Measurements from ENCODE around the gene KCNRG.
"Not testable (repeated sequence)": the region's sequence is repeated elsewhere in the genome, so short reads cannot be mapped to it uniquely, and the experiment has no call there.

Gene KCNRG, protein sequence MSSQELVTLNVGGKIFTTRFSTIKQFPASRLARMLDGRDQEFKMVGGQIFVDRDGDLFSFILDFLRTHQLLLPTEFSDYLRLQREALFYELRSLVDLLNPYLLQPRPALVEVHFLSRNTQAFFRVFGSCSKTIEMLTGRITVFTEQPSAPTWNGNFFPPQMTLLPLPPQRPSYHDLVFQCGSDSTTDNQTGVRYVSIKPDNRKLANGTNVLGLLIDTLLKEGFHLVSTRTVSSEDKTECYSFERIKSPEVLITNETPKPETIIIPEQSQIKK

DNA sequence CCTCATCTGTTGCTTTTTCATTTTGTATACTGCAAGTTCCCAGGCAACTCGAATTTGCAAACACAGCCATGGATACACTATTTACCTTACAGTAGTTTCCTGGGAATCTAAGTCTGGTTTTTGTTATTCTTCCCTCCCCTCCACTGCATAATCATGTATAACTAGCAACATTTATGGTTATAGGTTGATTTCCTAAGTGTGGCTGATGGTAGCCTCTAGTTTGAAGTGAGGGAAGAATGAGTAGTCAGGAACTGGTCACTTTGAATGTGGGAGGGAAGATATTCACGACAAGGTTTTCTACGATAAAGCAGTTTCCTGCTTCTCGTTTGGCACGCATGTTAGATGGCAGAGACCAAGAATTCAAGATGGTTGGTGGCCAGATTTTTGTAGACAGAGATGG, at the start of gene KCNRG:
Gene KCNRG, plus strand, starts transcription at position 187 of the 400 bp plus-strand sequence. Its CDS starts 50 bp downstream, at position 237.
- no peak for DNase-seq (ENCODE audit: low read depth)

DNA sequence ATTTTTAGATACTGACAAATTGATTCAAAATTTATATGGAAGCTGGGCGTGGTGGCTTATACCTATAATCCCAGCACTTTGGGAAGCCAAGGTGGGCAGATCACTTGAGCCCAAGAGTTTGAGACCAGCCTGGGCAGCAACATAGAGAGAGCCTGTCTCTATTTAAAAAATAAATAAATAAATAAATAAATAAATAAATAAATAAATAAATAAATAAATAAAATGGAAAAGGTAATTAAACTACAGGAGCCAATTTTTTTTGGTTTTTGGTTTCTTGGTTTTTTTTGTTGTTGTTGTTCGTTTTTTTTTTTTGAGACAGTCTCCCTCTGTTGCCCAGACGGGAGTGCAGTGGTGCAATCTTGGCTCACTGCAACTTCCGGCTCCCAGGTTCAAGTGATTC, 47.8 kb upstream of the KCNRG start:
- no peak for DNase-seq (ENCODE audit: low read depth)

DNA sequence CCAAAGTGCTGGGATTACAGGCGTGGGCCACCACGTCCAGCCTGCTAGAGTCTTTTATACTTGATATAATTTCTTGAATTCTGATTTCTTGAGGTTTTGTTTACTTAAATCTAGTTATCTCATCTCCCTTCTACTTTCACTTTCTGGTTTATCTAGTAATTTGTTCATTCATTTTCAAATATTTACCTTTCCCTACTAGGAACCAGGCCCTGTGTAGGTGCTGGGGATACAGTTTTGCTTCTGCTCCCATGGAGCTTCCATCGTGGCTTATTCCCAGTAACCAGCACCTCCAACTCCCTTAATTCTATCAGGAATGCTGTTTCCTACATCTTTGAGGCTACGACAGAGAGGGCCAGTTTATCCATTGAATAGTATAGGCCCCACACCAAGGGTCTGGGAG, 42.5 kb upstream of the KCNRG start:
- DNase-seq (ENCODE audit: low read depth) = no peak

DNA sequence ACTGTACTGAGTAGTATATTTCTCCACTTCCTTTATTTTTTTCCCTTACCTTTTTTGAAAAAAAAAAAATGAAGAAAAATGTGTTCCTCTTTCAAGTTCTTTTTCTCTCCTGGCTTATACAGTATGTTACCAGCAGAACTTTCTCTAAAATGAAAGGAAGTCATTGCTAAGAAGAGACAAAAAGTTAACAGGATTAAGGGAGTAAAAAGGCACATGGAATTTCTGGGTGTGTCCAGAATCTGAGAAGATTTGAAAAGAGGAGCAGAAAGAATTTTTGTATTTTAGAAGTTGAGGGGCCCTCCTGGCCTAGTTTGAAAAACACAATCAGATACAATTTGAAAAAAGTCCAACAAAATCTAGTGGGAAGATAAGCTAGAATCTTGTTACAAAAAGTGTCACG, 39.4 kb upstream of the KCNRG start:
- DNase-seq (ENCODE audit: low read depth) = no peak

DNA sequence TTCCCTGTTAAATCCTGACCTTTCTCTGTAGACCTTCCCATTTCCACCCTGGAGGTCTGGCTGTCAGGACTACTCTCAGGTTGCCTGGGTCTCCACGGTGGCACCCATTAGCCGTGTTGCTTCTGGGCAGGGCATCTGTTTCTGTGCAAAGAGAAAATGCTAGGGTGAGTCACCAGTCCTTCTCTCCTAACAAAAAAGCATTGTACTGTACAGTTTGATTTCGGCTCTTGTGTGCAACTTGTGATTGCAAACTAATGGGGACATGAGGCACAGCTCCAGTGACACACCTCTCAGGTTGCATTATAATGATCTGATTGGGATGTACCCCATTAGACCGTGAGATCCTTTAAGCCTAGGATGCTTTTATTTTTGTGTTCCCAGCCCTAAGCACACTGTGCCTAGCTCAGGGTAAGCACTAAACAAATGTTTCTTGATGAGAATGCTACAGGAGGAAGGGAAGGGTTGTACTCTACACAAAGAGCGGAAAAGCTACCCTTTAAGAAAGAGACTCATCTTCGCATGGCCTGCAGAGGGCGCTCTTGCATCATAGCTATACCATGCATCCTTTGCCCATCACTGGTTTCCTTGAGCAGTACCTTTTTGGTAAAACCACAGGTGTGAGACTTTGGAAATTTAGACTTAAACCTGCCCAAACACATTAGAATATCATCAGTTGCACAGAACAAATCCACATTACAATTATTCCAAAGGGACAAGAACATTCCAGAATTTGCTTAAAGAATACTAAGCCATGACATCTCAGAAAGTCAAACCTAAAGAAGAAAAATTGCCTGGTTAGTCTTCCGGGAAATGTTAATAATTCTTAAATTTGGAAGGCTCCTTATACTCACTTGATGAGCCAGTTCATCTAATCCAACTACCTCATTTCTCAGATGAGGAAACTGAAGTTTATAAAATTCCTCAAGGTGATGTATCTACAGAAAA, 38.7 kb upstream of the KCNRG start:
- DNase-seq (ENCODE audit: low read depth) = peak; percentile 64

DNA sequence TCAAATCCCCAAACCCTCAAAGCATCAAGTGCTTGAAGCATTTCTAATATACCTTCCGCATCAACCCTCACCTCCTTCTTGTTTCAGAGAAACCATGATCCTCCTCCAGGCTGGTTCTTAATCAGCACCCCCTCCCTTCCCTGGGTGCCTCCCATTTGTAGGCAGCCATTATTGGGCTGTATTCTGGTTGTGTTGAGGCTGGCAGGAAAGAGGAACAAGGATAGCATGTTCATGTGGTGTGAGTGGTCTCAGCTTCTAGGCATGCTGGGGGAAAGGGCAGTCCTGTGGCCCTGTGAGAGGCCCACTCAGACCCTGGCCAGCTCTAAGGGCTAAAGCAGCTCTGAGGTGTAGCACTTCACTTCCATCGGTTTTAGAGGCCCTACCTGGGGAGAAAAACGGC, 37.3 kb upstream of the KCNRG start:
- DNase-seq (ENCODE audit: low read depth) = no peak

DNA sequence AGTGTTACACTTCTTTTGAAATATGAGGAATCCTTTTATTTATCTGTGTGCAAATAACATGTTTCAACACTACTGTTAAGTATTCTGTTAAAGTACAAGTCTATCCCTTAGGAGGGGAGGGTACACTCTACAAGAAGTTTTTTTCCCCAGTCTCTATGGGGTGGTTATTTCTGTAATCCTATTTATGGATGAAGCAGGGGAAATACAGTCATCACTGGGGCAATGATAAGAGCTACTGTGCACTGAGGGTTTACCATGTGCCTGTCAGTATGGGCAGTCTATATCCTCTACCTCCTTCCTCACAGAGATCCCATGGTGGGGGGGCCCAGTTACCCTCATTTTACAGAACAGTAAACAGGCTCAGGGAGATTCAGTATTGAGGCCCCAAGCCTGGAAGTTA, 35.0 kb upstream of the KCNRG start:
- no peak for DNase-seq (ENCODE audit: low read depth)

DNA sequence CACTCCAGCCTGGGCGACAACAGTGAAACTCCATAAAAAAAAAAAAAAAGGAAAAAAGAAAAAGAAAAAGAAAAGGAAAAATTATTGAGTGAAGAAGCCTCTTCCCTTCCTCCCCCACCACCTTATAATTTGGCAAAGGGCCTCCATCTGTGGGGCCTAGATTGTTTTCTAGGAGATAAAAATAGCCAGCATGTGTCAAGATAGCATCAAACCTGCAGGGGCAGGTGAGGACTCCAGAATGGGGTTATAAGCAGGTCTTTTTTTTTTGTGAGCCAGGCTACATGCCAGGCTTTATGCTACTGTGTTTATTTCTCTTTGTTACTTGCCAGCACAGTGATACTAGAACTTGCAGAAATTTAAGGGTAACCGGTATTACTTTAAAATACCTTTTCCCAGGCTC, 30.1 kb upstream of the KCNRG start:
- DNase-seq (ENCODE audit: low read depth) = no peak

DNA sequence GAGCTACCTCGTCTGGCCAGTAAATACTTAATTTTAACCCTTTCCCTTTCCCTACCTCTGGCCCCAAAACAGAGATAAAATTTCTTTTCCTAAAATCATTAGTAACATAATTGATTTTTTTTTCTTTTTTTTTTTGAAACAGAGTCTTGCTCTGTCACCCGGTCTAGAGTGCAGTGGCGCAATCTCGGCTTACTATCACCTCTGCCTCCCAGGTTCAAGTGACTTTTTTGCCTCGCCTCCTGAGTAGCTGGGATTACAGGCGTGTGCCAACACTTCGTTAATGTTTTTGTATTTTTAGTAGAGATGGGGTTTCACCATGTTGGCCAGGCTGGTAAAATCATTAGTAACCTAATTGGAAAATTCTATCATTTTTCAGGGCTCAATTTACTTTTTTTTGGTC, 28.8 kb upstream of the KCNRG start:
- DNase-seq (ENCODE audit: low read depth) = no peak

DNA sequence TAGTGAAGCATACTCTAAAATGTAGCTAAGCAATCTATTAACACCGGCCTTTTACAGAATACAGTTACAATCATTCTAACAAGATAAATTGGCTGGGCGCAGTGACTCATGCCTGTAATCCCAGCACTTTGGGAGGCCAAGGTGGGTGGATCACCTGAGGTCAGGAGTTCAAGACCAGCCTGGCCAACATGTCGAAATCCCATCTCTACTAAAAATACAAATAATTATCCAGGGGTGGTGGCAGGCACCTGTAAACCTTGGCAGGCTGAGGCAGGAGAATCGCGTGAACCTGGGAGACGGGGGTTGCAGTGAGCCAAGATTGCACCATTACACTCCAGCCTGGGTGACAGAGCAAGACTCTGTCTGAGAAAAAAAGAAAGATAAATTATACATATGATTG, 24.6 kb upstream of the KCNRG start:
- DNase-seq (ENCODE audit: low read depth) = not testable (repeated sequence)

DNA sequence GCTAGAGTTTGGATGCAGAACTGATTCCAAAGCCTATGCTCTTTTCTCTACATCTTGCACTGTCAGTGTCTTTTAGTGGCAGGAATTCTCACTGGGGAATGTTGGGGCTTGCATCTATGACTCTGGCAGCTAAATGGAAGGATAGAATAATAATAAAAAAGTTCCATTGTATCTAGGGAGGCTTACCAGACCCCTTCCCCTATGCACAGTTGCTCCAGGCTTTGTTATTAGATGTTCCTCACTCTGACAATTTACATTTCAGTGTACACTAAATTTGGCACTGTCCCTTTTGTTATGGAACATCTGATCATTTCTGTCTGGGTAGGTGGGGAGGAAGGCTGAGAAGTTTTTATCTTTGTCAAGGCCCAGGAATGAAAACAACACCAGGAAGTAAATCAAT, 22.1 kb upstream of the KCNRG start:
- no peak for DNase-seq (ENCODE audit: low read depth)

DNA sequence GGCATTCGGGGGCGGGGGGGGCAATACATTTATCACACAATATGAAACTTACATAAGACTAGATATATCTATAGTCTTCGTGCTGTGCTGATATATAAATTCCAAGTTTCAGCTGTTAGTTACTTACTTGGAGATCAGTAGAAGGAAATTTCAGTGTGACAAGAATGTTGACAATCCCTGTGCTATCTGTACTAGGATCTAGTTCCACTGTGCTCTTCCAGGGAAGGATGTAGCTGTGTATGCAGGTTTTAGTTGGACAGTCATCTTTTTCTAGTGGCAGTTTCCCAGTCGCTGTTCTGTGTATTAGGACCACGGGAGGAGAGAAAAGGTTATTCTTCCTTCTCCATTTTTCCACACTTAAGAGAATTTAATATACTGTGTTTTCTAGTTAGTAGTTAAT, 21.6 kb upstream of the KCNRG start:
- no peak for DNase-seq (ENCODE audit: low read depth)

DNA sequence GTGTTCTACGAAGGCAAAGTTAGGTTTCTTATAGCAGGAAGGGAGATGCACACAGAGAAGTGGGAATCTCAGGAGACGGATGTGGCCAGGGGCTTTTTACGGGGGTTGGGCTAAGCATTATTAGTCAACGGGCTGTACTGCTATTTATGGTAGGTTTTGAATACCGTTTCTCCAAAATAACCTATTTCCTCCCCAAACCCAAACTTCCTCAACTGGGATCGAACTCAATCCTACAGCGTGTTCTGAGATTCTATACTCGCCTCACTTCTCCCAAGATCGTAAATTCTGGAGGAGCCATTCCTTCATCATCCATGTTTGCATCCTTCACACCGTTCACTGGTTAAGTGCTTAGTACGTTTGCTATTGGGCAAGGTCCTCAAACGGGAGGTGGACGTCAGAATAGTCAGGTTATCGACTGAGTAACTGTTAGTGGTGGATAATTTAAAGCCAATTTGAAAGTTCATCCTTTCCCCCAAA, 19.6 kb upstream of the KCNRG start:
- no peak for DNase-seq (ENCODE audit: low read depth)

DNA sequence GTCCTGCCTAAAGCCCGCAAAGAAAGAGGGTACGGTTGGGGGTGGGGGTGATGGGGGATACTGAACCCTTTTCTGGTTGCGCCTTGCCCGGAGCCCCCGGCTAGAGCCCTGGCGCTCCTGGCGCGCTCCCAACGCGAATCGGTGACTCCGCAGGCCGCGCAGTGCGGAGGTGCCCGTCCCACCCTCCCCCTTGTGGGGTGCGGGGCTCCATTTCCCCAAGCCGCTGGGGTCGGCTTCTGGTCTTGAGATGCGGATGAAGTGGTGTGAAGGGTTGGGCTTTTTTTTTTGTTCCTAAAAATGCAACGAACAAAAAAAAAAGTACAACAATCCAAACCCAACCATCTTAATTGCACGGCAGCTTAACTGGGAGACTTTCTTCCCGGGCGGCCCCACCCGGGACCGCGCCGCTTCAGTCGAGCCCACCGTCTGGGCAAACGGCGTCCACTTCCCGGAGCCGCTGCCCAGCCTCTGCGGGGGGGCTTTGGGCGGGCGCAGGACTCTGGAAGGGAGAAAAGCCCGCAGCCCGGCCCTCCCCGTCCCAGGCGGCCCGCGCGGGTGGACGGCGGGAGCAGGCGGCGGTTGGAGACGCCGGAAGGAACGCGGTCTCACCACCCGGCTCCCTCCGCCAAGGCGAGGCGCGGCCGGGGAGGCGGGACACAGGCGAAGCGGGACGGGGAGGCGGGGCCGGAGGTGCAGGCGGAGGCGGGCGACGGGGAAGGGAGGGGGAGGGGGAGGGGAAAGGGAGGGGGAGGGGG, 18.9 kb upstream of the KCNRG start:
- peak; percentile 81 for DNase-seq (ENCODE audit: low read depth)

DNA sequence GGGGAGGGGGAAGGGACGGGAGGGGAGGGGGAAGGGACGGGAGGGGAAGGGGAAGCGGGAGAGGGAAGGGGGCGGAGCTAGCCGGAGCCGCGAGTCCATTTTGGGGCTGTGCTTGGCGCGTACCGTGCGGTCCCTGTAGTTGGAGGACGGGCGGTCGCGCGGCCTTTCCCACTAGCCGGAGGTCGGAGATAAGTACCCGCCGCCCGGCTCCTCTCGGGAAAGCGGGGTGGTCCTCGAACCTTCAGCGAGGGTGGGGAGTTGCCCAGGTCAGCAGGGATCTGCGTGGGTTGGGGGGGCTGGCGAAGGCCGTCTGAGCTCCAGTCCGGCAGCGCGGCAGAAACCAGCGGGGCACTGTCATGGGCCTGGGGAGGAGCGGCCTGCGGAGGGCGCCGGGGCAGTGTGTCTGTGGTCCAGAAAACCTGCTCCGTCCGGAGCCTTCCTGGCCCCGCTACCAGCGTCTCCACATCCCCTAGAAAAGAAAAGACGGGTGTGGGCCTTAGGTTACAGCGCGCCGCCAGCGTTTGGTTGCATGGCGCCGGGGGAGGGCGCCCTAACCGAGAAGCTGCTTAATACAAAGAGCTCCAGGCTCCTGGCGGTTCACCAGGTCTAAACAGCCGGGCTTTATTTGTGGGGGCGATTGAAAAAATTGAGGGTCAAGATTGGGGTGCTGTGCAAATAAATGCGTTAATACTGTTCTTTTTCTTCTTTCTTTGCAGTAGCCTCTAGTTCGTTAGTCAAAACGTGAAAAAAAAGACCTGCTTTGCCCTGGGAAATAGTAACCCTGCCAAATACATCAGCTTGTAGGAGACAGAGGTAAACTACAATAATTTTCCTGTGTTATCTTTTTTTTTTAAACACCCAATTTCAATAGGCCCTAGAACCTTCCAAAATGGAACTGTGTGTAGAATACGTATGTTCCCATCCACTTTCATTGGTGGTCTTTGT, 18.0 kb upstream of the KCNRG start, which contains the start of gene TRIM13:
Gene TRIM13, plus strand, starts transcription at position 92 of the 945 bp plus-strand sequence. CDS start 14,899 bp downstream, outside the sequence.
- peak; percentile 70 for DNase-seq (ENCODE audit: low read depth)

DNA sequence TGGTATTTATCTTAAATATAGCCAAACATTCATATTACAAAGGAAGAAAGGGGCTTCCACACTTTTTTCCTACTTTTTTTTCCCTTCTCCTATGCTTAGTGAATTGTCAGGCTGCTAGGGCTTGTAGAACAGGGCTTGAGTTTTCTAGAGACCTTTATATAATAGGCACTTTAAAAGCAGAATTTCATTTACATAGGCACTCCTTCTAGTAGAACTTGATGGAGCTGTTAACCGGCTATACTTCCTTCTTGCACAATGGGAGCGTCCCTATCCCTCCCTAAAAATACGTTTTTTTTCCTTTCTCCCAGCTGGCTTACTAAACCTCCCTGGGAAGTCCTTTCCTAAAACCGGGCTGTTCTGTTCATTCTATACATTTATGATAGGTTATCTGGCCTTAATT, 17.3 kb upstream of the KCNRG start:
- no peak for DNase-seq (ENCODE audit: low read depth)

DNA sequence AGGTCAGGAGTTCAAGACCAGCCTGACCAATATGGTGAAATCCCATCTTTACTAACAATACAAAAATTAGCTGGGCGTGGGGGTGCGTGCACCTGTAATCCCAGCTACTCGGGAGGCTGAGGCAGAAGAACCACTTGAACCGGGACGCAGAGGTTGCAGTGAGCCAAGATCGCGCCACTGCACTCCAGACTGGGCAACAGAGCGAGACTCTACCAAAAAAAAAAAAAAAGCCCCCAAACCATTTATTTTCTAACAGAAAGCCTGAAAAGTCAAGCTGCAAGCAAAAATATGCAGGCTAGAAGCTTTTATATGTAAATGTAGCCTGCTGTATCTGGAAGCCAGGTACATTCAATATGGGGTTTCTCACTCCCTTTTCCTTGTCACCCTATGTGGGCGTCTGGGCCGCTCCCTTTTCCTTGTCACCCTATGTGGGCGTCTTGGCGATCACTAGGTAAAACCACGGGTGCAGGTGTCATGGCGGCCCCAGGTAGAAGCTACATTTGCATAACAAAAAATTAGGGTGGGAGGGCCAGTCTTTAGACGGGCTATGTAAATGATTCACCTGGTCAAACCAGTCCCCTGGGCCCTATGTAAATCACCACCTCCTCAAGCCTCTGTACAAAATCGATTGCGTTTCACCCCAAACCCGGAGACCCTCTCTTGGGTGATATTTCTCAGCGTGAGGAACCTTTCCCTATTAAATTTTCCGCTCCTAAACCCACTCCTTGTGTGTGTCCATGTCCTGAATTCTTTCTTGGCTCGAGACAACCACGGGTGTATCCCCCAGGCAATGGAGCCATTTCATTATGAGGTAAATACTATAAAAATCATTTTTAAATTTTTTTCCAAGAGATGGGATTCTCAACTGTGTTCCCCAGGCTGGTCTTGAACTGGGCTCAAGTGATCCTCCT, 16.3 kb upstream of the KCNRG start:
- no peak for DNase-seq (ENCODE audit: low read depth)

DNA sequence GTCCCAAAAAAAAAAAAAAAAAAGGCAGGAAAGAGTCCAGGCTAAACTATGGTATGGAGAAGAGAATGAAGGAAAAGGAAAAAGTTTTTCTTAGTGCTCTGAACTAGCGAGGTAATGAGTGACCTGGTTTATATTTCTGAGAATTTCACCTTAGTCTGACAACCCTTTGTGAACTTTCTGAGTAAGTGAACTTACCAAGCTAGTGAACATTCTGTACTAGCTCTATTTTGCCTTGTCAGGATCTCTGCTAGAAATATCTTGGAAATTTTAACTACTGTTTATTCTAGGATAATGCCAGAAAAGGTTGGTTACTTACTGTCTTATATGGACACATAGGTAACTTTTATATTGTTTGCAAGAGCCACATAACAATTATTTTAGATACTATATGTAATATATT, 14.0 kb upstream of the KCNRG start:
- DNase-seq (ENCODE audit: low read depth) = no peak

DNA sequence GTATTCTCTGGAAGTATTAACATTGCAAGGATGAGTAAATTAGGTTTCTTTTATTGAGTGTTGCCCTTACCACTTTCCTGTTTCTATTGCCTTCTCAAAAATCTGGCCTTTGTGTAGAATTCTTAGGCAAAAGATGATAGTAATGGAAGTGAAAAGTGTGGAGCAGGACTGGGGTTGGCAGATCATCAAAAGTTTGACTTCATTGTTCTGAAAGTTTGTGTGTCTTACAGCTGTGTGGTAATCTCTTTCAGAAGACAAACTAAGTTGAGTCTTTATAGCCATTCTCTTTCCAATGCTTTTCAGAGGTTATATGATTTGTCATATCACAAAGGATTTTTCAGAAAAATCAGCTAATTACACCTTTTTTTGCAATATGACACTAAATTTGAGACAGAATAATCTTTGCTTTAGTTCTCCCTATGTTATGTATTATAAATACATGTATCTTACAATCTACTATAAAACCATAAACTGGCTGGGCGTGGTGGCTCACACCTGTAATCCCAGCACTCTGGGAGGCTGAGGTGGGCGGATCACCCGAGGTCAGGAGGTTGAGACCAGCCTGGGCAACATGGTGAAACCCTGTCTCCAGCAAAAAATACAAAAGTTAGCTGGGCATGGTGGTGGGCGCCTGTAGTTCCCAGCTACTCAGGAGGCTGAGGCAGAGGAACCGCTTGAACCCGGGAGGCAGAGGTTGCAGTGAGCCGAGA, 8.7 kb upstream of the KCNRG start:
- no peak for DNase-seq (ENCODE audit: low read depth)

Measured in activated T-helper 9 cell treated with anti-CD3 and anti-CD28 coated beads, Interleukin-2, amount 50 U/mL, for 16 hours (primary cell).